ENCODE data around the gene CD53. TPM values are rescaled to one million over a fixed set of nuclear protein-coding genes. Genes with fewer than 3 reads are reported as not detected.
A peak's percentile ranks its signal among the peaks of the same experiment; 100 is the strongest.

The CD53 gene
- total and polyA plus RNA-seq, 9 of the 15 experiments (the other 6 are each of a cell fraction or from before 2014, with no cell fraction given): 63.5 to 220 (median 131) TPM

- TF ChIP-seq LARP7 (IDR thresholded peaks at IDR 0.05) (no peak), TSHZ1 (CRISPR knock-in tag; IDR thresholded peaks at IDR 0.05) (no peak), DEAF1 (CRISPR knock-in tag; IDR thresholded peaks at IDR 0.05) (no peak; the same call in 1 of the 2 replicates), HOXB6 (CRISPR knock-in tag; IDR thresholded peaks at IDR 0.05; ENCODE audit: borderline replicate concordance) (no peak), U2AF2 (optimal IDR thresholded peaks at IDR 0.05; ENCODE audit: low read depth, low read length) (no peak), ARID1B (IDR thresholded peaks at IDR 0.05) (peak; percentile 87), HLTF (IDR thresholded peaks at IDR 0.05) (no peak), SLC30A9 (CRISPR knock-in tag; IDR thresholded peaks at IDR 0.05) (no peak), ZNF518B (CRISPR knock-in tag; IDR thresholded peaks at IDR 0.05) (no peak), ZBTB11 (CRISPR knock-in tag; IDR thresholded peaks at IDR 0.05) (peak in 1 of 3 experiments; percentile 67; a peak in 1 of 6 replicates)
- TF ChIP-seq, protein P1, sequence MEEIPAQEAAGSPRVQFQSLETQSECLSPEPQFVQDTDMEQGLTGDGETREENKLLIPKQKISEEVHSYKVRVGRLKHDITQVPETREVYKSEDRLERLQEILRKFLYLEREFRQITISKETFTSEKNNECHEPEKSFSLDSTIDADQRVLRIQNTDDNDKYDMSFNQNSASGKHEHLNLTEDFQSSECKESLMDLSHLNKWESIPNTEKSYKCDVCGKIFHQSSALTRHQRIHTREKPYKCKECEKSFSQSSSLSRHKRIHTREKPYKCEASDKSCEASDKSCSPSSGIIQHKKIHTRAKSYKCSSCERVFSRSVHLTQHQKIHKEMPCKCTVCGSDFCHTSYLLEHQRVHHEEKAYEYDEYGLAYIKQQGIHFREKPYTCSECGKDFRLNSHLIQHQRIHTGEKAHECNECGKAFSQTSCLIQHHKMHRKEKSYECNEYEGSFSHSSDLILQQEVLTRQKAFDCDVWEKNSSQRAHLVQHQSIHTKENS (CRISPR knock-in tag; IDR thresholded peaks at IDR 0.05): no peak
- TF ChIP-seq, protein P2, sequence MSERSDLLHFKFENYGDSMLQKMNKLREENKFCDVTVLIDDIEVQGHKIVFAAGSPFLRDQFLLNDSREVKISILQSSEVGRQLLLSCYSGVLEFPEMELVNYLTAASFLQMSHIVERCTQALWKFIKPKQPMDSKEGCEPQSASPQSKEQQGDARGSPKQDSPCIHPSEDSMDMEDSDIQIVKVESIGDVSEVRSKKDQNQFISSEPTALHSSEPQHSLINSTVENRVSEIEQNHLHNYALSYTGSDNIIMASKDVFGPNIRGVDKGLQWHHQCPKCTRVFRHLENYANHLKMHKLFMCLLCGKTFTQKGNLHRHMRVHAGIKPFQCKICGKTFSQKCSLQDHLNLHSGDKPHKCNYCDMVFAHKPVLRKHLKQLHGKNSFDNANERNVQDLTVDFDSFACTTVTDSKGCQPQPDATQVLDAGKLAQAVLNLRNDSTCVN (CRISPR knock-in tag; IDR thresholded peaks at IDR 0.05): no peak
Observed at GRCh38 chr1:110916669-110917306, 43.8 kb downstream of the CD53 start (continued).

All from K562 (cell line).